ENCODE results near the gene TSPY1.
"Not testable (repeated sequence)": the region's sequence is repeated elsewhere in the genome, so short reads cannot be mapped to it uniquely, and the experiment has no call there.

Gene TSPY1

DNA sequence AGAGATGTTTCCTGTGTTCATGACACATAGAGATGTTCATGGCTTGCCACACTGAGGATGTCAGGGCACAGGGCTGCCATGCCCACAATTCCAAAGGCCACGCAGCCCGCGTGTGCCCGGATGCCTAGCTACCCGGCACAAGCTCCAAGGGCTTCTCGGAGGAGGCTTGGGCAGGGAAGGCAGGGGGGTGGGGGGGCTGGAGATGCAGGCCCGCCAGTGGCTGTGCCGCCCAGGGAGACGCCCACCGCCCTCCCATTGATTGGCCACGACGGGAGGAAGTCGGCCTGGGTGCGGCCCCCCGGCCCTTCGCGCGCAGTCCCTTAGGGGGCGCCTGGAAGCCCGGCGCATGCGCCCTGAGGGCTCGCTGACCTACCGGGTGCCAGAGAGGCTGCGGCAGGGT lies at the start of gene TSPY1:
TSPY1 (plus strand) TSS at position 301 of the 400 bp plus-strand sequence; CDS start at position 347, 46 bp downstream.
- not testable (repeated sequence) for DNase-seq (ENCODE audit: low spot score)

GRCh38 chrY:9486967-9487366 lies 20.2 kb downstream of the TSPY1 start, which contains the start of gene TSPY9:
Gene TSPY9, plus strand, starts transcription at chrY:9487267. Its CDS starts 46 bp downstream, at chrY:9487313.
- DNase-seq (ENCODE audit: low spot score): not testable (repeated sequence)

DNA sequence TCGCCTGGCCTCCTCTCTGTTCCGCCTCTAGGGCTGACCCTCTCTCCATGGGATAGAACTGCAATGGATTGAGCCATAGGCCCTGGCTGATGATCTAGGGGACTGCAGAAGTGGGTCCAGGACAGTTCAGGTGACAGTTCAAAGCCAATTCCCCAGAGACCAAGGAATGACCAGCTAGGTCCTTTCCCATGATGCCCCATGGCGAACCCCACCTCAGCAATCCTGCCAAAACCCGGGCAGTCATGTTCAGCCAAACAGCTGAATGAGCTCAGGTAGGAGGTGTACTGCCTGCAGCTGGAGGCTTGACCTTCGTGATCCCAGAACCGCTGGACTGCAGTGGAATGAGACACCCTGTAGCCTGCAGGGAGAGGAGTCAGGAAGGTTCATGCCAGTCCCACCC lies 37.6 kb downstream of the TSPY1 start:
- DNase-seq (ENCODE audit: low spot score): not testable (repeated sequence)

- not testable (repeated sequence) for DNase-seq (ENCODE audit: low spot score)
These were observed 49.5 kb downstream of the TSPY1 start for GRCh38 chrY:9516287-9516686.

All from hematopoietic multipotent progenitor cell treated with erythropoietin and hydrocortisone succinate and interleukin-3 and kit ligand, for 15 days (in vitro differentiated cells).